Activated naive CD8-positive, alpha-beta T cell (primary cell): ENCODE results near the gene TBCA.
"Not testable (repeated sequence)": the region's sequence is repeated elsewhere in the genome, so short reads cannot be mapped to it uniquely, and the experiment has no call there.

Experiments used
- H3K27ac Mint-ChIP-seq: one replicate; pipeline ENCODE4 v1.8.0; 2021; ENCODE audit warnings: mixed read lengths
- H3K27me3 Mint-ChIP-seq: one replicate; pipeline ENCODE4 v1.8.0; 2021; ENCODE audit warnings: mixed read lengths
- H3K36me3 Mint-ChIP-seq: one replicate; pipeline ENCODE4 v1.8.0; 2021; ENCODE audit warnings: mixed read lengths
- H3K4me1 Mint-ChIP-seq: one replicate; pipeline ENCODE4 v1.8.0; 2021; ENCODE audit warnings: low read depth, mixed read lengths
- H3K4me3 Mint-ChIP-seq: one replicate; pipeline ENCODE4 v1.8.0; 2021; ENCODE audit warnings: mild to moderate bottlenecking, mixed read lengths
- H3K9me3 Mint-ChIP-seq: one replicate; pipeline ENCODE4 v1.8.0; 2021; ENCODE audit warnings: low read depth, mixed read lengths

TBCA gene

GRCh38 chr5:77707791-77708190, 68.3 kb downstream of the TBCA start:
- Mint-ChIP-seq H3K4me3 (no peak overlapping the region), H3K36me3 (peaks cover 21% of the 10 kb centered on the region), H3K27ac (no peak overlapping the region), H3K4me1 (peaks cover 3% of the 10 kb centered on the region), H3K9me3 (no peaks in the 10 kb centered on the region), H3K27me3 (no peaks in the 10 kb centered on the region)

- H3K4me1 Mint-ChIP-seq = peaks cover 35% of the 10 kb centered on the region
- peaks cover 41% of the 10 kb centered on the region for H3K36me3 Mint-ChIP-seq
- H3K27me3 Mint-ChIP-seq, H3K27ac Mint-ChIP-seq, H3K4me3 Mint-ChIP-seq, H3K9me3 Mint-ChIP-seq: not testable (repeated sequence)
Measured at GRCh38 chr5:77699569-77699968, 76.6 kb downstream of the TBCA start.

- peaks cover 40% of the 10 kb centered on the region for H3K36me3 Mint-ChIP-seq
Measured at GRCh38 chr5:77698920-77699319, 77.2 kb downstream of the TBCA start.

GRCh38 chr5:77697692-77698091, 78.4 kb downstream of the TBCA start:
- Mint-ChIP-seq H3K36me3 (peaks cover 38% of the 10 kb centered on the region), H3K27me3 (no peaks in the 10 kb centered on the region), H3K4me1 (peaks cover 37% of the 10 kb centered on the region), H3K27ac (no peak overlapping the region), H3K9me3 (no peaks in the 10 kb centered on the region), H3K4me3 (no peak overlapping the region)

More at GRCh38 chr5:77698920-77699319, 77.2 kb downstream of the TBCA start:
- Mint-ChIP-seq H3K27me3 (no peaks in the 10 kb centered on the region), H3K9me3 (no peaks in the 10 kb centered on the region), H3K4me1 (peaks cover 37% of the 10 kb centered on the region), H3K4me3 (no peak overlapping the region), H3K27ac (no peak overlapping the region)

- Mint-ChIP-seq H3K9me3 (no peaks in the 10 kb centered on the region), H3K4me3 (no peak overlapping the region), H3K36me3 (peaks cover 36% of the 10 kb centered on the region), H3K27me3 (no peaks in the 10 kb centered on the region), H3K4me1 (peaks cover 37% of the 10 kb centered on the region), H3K27ac (no peak overlapping the region)
Measured at GRCh38 chr5:77696120-77696519, 80.0 kb downstream of the TBCA start.

GRCh38 chr5:77693913-77694312, 82.2 kb downstream of the TBCA start:
- Mint-ChIP-seq H3K4me3 (no peak overlapping the region), H3K9me3 (no peaks in the 10 kb centered on the region), H3K27ac (no peak overlapping the region), H3K4me1 (peaks cover 27% of the 10 kb centered on the region), H3K36me3 (peaks cover 29% of the 10 kb centered on the region), H3K27me3 (no peaks in the 10 kb centered on the region)

GRCh38 chr5:77683171-77683732, 92.9 kb downstream of the TBCA start:
- peaks cover 5% of the 10 kb centered on the region for H3K36me3 Mint-ChIP-seq
- no peak overlapping the region for H3K27ac Mint-ChIP-seq
- no peak overlapping the region for H3K4me3 Mint-ChIP-seq
- H3K4me1 Mint-ChIP-seq = no peaks in the 10 kb centered on the region
- H3K27me3 Mint-ChIP-seq = no peaks in the 10 kb centered on the region
- H3K9me3 Mint-ChIP-seq = no peaks in the 10 kb centered on the region

- peaks cover 10% of the 10 kb centered on the region for H3K27me3 Mint-ChIP-seq
- H3K4me1 Mint-ChIP-seq = no peaks in the 10 kb centered on the region
- no peaks in the 10 kb centered on the region for H3K36me3 Mint-ChIP-seq
- H3K4me3 Mint-ChIP-seq = no peak overlapping the region
- no peak overlapping the region for H3K27ac Mint-ChIP-seq
- H3K9me3 Mint-ChIP-seq = peaks cover 8% of the 10 kb centered on the region
Measured at GRCh38 chr5:77670526-77670925, 105.6 kb downstream of the TBCA start.

- no peak overlapping the region for H3K4me3 Mint-ChIP-seq
- H3K27me3 Mint-ChIP-seq = peaks cover 10% of the 10 kb centered on the region
- H3K9me3 Mint-ChIP-seq = peaks cover 2% of the 10 kb centered on the region
- H3K4me1 Mint-ChIP-seq = no peaks in the 10 kb centered on the region
- no peaks in the 10 kb centered on the region for H3K36me3 Mint-ChIP-seq
- no peak overlapping the region for H3K27ac Mint-ChIP-seq
Measured at GRCh38 chr5:77669677-77670076, 106.5 kb downstream of the TBCA start.

- Mint-ChIP-seq H3K9me3 (no peaks in the 10 kb centered on the region), H3K36me3 (no peaks in the 10 kb centered on the region), H3K27ac (no peak overlapping the region), H3K4me1 (no peaks in the 10 kb centered on the region), H3K27me3 (peaks cover 16% of the 10 kb centered on the region), H3K4me3 (no peak overlapping the region)
Measured at GRCh38 chr5:77663090-77663863, 112.9 kb downstream of the TBCA start.

- Mint-ChIP-seq H3K4me3 (no peak overlapping the region), H3K27me3 (peaks cover 15% of the 10 kb centered on the region), H3K27ac (no peak overlapping the region), H3K36me3 (no peaks in the 10 kb centered on the region), H3K4me1 (no peaks in the 10 kb centered on the region), H3K9me3 (no peaks in the 10 kb centered on the region)
Measured at GRCh38 chr5:77662635-77663034, 113.5 kb downstream of the TBCA start.

GRCh38 chr5:77658662-77659061, 117.5 kb downstream of the TBCA start:
- no peaks in the 10 kb centered on the region for H3K9me3 Mint-ChIP-seq
- H3K4me3 Mint-ChIP-seq = no peak overlapping the region
- H3K27me3 Mint-ChIP-seq = peaks cover 24% of the 10 kb centered on the region

GRCh38 chr5:77651343-77651742, 124.8 kb downstream of the TBCA start:
- H3K4me3 Mint-ChIP-seq = no peak overlapping the region

More at GRCh38 chr5:77658662-77659061, 117.5 kb downstream of the TBCA start:
- H3K4me1 Mint-ChIP-seq = no peaks in the 10 kb centered on the region
- H3K36me3 Mint-ChIP-seq = no peaks in the 10 kb centered on the region
- H3K27ac Mint-ChIP-seq = no peak overlapping the region

GRCh38 chr5:77650686-77651085, 125.5 kb downstream of the TBCA start:
- peaks cover 4% of the 10 kb centered on the region for H3K4me1 Mint-ChIP-seq
- H3K27me3 Mint-ChIP-seq = peaks cover 25% of the 10 kb centered on the region
- no peak overlapping the region for H3K27ac Mint-ChIP-seq
- no peaks in the 10 kb centered on the region for H3K36me3 Mint-ChIP-seq
- no peaks in the 10 kb centered on the region for H3K9me3 Mint-ChIP-seq
- H3K4me3 Mint-ChIP-seq = no peak overlapping the region

More at GRCh38 chr5:77651343-77651742, 124.8 kb downstream of the TBCA start:
- H3K27me3 Mint-ChIP-seq = peaks cover 22% of the 10 kb centered on the region
- H3K36me3 Mint-ChIP-seq = no peaks in the 10 kb centered on the region
- H3K9me3 Mint-ChIP-seq = no peaks in the 10 kb centered on the region
- H3K27ac Mint-ChIP-seq = no peak overlapping the region
- H3K4me1 Mint-ChIP-seq = no peaks in the 10 kb centered on the region

GRCh38 chr5:77649776-77650175, 126.4 kb downstream of the TBCA start:
- H3K9me3 Mint-ChIP-seq = no peaks in the 10 kb centered on the region
- no peaks in the 10 kb centered on the region for H3K36me3 Mint-ChIP-seq
- H3K27me3 Mint-ChIP-seq = peaks cover 24% of the 10 kb centered on the region
- peaks cover 6% of the 10 kb centered on the region for H3K4me1 Mint-ChIP-seq
- no peak overlapping the region for H3K27ac Mint-ChIP-seq
- no peak overlapping the region for H3K4me3 Mint-ChIP-seq
